ENCODE data around the gene ZNF215. TPM values are rescaled to one million over a fixed set of nuclear protein-coding genes. Genes with fewer than 3 reads are reported as not detected.

Gene ZNF215
- total and polyA plus RNA-seq, 4 donors = 0.26 to 3.9 (median 0.85) TPM

DNA sequence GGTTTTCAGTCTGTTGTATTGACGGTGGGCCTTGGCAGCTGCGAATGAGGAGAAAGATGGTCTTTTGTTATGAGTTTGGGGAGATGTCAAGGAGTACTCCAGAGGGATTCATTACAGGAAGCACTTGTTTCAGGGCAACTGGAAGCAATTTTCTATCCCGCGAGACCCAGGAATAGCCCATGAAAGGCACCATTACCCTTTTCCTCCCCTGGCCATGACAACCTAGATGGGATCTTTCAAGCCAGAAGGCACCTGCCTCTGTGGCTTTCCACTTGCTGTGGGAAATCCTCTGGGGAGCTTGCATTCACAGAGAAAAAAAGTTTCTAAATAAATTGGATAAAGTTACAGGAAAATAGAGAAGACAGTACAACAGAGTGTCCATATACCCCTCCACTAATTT is 2.7 kb downstream of the ZNF215 start:
- no peak for TF ChIP-seq CTCF (IDR thresholded peaks at IDR 0.05; ENCODE audit: control extremely low read depth, extremely low read depth)
- ATAC-seq (ENCODE audit: insufficient read depth, low FRiP score) (no peak), DNase-seq (no peak)
- no peaks in the 10 kb centered on the region for H3K9me3 ChIP-seq (ENCODE audit: control insufficient read depth in 4 of 4, insufficient read depth in 3 of 4, low read length in 3 of 4)
- no peak overlapping the region for H3K27ac ChIP-seq (ENCODE audit: low read depth in 1 of 2, low read length in 1 of 2)
- 70 to 86% methylated on average over 4 of the region's 4 CpGs for WGBS, 2 donors
- no peak overlapping the region for H3K4me3 ChIP-seq
- H3K4me1 ChIP-seq (ENCODE audit: control insufficient read depth in 5 of 5, insufficient read depth in 5 of 5, low read length in 5 of 5) = peaks cover 0 to 12% (median 3%) of the 10 kb centered on the region in 5 donors
- H3K27me3 ChIP-seq (ENCODE audit: control insufficient read depth in 3 of 3, insufficient read depth in 3 of 3, low read length in 2 of 3) = peaks cover 0 to 12% (median 0%) of the 10 kb centered on the region in 3 donors
- H3K36me3 ChIP-seq (ENCODE audit: control insufficient read depth in 4 of 4, insufficient read depth in 4 of 4, low read length in 4 of 4) = no peaks in the 10 kb centered on the region
- no peak overlapping the region for H3K9ac ChIP-seq (ENCODE audit: insufficient read depth in 1 of 2, low read length in 2 of 2)

DNA sequence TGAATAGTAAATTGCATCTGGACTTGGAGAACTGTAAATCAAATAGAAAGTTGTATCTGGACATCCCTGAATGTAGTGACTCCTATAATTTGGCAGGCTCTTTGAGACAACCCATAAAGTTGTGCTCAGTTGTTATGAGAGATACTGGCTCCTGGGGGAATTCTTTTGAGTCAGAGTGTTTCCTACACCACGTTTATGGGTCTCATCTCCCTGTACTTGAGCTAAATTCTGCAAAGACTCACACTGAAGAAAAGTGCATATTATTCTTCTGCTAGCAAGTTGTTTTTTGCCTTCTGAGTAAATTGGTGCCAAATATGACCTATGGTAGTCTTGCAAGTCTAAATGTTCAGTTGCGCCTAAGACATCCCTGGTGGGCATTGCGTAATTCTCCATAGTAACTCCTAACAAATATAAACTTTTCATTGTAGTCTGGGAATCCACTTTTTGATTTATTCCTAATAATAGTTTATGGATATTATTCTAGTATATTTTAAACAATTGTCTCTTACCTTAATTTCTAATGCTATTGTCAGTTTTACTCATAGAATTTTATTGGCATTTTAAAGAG is 5.0 kb downstream of the ZNF215 start:
- Histone ChIP-seq H3K27ac (ENCODE audit: low read depth in 1 of 2, low read length in 1 of 2) (no peak overlapping the region), H3K4me1 (ENCODE audit: control insufficient read depth in 5 of 5, insufficient read depth in 5 of 5, low read length in 5 of 5) (peaks cover 0 to 12% (median 3%) of the 10 kb centered on the region in 5 donors), H3K9me3 (ENCODE audit: control insufficient read depth in 4 of 4, insufficient read depth in 3 of 4, low read length in 3 of 4) (no peaks in the 10 kb centered on the region), H3K4me3 (no peak overlapping the region), H3K36me3 (ENCODE audit: control insufficient read depth in 4 of 4, insufficient read depth in 4 of 4, low read length in 4 of 4) (no peaks in the 10 kb centered on the region), H3K27me3 (ENCODE audit: control insufficient read depth in 3 of 3, insufficient read depth in 3 of 3, low read length in 2 of 3) (peaks cover 0 to 9% (median 0%) of the 10 kb centered on the region in 3 donors), H3K9ac (ENCODE audit: insufficient read depth in 1 of 2, low read length in 2 of 2) (no peak overlapping the region)
- 85 to 94% methylated on average over 3 of the region's 3 CpGs for WGBS, 2 donors
- DNase-seq (peak in 2 of 3 donors; percentile 3 to 9), ATAC-seq (ENCODE audit: insufficient read depth, low FRiP score) (no peak)
- TF ChIP-seq CTCF (IDR thresholded peaks at IDR 0.05; ENCODE audit: control extremely low read depth, extremely low read depth) = no peak

GRCh38 chr11:6932145-6932544 is 5.9 kb downstream of the ZNF215 start:
- Histone ChIP-seq H3K36me3 (ENCODE audit: control insufficient read depth in 4 of 4, insufficient read depth in 4 of 4, low read length in 4 of 4) (no peaks in the 10 kb centered on the region), H3K9me3 (ENCODE audit: control insufficient read depth in 4 of 4, insufficient read depth in 3 of 4, low read length in 3 of 4) (no peaks in the 10 kb centered on the region), H3K9ac (ENCODE audit: insufficient read depth in 1 of 2, low read length in 2 of 2) (no peak overlapping the region), H3K27me3 (ENCODE audit: control insufficient read depth in 3 of 3, insufficient read depth in 3 of 3, low read length in 2 of 3) (peaks cover 0 to 4% (median 0%) of the 10 kb centered on the region in 3 donors), H3K4me3 (no peak overlapping the region), H3K4me1 (ENCODE audit: control insufficient read depth in 5 of 5, insufficient read depth in 5 of 5, low read length in 5 of 5) (peaks cover 0 to 5% (median 0%) of the 10 kb centered on the region in 5 donors), H3K27ac (ENCODE audit: low read depth in 1 of 2, low read length in 1 of 2) (no peak overlapping the region)
- no peak for ATAC-seq (ENCODE audit: insufficient read depth, low FRiP score)
- DNase-seq = no peak
- TF ChIP-seq CTCF (IDR thresholded peaks at IDR 0.05; ENCODE audit: control extremely low read depth, extremely low read depth) = no peak
- WGBS, 2 donors = 80 to 88% methylated on average over 7 of the region's 7 CpGs

DNA sequence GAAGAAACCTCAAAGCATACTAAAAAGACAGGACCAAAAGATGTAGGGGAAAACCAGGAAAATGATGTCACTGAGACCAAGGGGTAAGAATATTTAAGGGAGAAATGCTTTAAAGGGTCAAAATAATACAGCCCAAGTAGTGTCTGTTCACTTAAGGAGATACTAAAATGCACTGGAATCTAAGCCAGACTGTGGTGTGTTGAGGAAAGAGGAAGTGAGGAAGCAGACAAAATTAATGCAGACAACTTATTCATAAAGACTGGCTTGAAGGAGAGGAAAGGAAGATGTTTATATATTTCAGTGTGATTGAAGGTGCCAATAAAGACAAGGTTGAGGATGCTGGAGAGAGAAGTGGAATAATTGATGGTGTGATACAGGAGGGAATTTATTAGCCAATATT is 15.7 kb downstream of the ZNF215 start:
- no peak for ATAC-seq (ENCODE audit: insufficient read depth, low FRiP score)
- no peak overlapping the region for H3K9ac ChIP-seq (ENCODE audit: insufficient read depth in 1 of 2, low read length in 2 of 2)
- no peaks in the 10 kb centered on the region for H3K27me3 ChIP-seq (ENCODE audit: control insufficient read depth in 3 of 3, insufficient read depth in 3 of 3, low read length in 2 of 3)
- H3K9me3 ChIP-seq (ENCODE audit: control insufficient read depth in 4 of 4, insufficient read depth in 3 of 4, low read length in 3 of 4) = no peaks in the 10 kb centered on the region
- TF ChIP-seq CTCF (IDR thresholded peaks at IDR 0.05; ENCODE audit: control extremely low read depth, extremely low read depth) = no peak
- no peak overlapping the region for H3K27ac ChIP-seq (ENCODE audit: low read depth in 1 of 2, low read length in 1 of 2)
- H3K4me3 ChIP-seq = no peak overlapping the region
- no peaks in the 10 kb centered on the region for H3K4me1 ChIP-seq (ENCODE audit: control insufficient read depth in 5 of 5, insufficient read depth in 5 of 5, low read length in 5 of 5)
- no peaks in the 10 kb centered on the region for H3K36me3 ChIP-seq (ENCODE audit: control insufficient read depth in 4 of 4, insufficient read depth in 4 of 4, low read length in 4 of 4)
- DNase-seq = no peak
